NAMALWA (cell line): ENCODE results near the gene ETFB.

Source experiments
- DNase-seq: peaks from one replicate; pipeline ENCODE4 v3.0.0-alpha.2; 2015; ENCODE audit warnings: low spot score

The ETFB gene

GRCh38 chr19:51351266-51351990, 14.8 kb downstream of the ETFB start:
- DNase-seq, result no peak

- DNase-seq, result no peak
Measured at GRCh38 chr19:51347209-51347928, 18.8 kb downstream of the ETFB start.

GRCh38 chr19:51346742-51347141, 19.4 kb downstream of the ETFB start:
- no peak for DNase-seq

- DNase-seq, result no peak
Measured at GRCh38 chr19:51345076-51345620, 21.0 kb downstream of the ETFB start.

GRCh38 chr19:51342631-51343569, 23.3 kb downstream of the ETFB start:
- DNase-seq, result no peak

DNA sequence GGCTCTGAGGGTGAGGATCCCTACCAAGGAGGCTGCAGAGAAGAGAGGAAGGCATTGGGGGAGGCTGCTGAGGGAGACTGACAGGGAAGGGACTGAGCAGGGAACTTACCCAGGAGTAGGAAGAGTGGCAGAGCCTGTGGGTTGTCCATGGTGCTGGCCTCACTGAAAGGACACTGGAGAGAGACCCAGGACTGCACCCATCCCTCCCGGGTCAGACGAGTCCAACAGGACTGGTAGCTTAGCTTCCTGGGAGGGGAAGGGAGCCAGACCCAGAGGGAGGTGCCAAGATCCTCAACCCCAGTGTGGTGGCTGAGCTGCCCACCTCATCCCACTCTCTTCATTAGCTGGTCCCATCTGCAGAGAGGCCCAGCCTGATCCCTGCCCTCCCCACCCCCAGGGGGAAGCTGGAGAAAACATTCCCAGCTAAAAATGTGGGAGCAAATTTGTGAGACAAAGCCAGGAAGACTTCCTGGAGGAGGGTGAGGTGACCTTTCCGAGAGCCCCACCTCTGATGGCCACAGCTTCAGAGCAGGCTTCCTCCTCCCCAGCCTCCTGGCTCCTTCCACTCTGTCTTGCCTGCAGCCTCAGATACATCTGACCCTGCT, 24.1 kb downstream of the ETFB start, which contains the start of gene VSIG10L:
TSS of gene VSIG10L (minus strand) at position 164 of the 605 bp plus-strand sequence. CDS start at position 149, 15 bp downstream.
- DNase-seq, result no peak

DNA sequence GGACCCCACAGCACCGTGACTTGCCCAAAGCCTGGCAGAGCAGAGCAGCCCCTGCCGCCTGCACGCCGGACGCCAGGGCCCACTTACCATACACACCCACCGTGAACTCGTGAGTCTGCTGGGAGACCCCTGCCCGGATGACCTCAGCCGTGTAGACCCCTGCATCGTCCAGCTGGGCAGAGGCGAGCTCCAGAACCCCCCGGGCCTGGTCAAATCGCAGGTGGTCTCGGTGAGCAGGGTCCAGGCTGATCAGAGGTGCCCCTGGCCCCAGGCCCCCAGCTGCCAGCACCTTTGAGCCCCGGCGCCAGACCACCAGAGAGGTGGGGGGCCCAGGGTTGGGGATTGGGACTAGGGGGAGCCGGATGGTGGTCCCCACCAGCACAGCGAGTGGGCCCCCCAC, 25.1 kb downstream of the ETFB start:
- DNase-seq, result no peak

DNA sequence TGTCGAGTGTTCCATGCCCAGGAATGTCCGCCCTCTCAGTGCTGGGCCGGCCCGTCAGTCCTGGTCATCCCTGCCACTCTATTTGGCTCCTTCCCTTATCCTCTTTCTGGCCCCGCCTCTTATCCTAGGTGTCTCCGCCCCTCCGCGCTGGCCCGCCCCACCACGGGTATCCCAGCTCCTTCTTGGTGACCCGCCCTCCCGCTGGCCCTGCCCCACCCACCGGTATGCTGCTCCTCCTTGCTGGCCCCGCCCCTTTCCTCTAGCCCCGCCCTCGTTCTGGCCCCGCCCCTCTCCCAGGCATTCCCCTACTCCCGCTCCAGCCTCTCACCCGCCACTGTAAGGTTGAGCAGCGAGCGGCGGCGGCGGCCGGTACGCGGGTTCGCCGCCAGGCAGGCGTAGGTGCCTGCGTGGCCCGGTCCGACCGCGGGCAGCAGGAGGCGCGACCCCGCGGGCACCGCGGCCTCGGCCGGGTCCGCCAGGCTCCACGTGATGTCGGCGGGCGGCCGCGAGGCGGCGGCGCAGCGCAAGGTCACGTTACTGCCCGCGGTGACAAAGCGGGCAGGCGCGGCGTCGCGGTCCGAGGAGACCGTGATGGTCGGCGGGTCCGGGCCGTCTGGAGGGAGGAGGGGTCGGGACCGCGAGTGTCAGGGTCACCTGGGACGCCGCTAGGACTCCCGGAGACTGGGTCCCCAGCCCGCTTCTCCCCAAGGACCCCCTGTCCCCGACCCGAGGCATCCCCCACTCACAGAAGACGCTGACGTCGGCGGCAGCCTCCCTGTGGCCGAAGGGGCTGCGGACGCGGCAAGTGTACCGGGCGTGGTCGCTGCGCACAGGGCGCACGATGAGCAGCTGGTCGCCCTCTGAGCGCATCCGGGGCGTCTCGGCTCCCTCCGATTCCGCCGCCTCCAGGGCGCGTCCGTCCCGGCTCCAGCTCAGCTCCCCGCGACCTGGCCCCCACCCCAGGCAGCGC, 26.2 kb downstream of the ETFB start:
- peak; percentile 88 for DNase-seq

DNA sequence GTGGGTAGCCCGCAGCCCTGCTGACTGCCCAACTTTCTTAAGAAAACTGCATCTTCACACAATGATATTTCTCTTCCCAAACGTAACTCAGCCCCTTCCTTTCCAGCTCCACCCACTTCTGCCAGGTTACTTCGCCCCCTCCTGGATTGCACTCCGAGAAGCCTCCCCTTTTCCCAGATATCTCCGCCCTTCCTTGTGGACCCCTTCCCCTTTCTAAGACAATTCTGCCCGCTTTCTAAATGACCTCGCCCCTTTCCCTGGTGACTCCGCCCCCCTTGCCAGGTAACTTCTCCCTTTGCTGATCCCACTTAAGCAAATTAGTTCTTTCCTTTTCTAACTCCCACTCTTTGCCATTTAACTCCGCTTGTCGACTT, 26.9 kb downstream of the ETFB start:
- no peak for DNase-seq

DNA sequence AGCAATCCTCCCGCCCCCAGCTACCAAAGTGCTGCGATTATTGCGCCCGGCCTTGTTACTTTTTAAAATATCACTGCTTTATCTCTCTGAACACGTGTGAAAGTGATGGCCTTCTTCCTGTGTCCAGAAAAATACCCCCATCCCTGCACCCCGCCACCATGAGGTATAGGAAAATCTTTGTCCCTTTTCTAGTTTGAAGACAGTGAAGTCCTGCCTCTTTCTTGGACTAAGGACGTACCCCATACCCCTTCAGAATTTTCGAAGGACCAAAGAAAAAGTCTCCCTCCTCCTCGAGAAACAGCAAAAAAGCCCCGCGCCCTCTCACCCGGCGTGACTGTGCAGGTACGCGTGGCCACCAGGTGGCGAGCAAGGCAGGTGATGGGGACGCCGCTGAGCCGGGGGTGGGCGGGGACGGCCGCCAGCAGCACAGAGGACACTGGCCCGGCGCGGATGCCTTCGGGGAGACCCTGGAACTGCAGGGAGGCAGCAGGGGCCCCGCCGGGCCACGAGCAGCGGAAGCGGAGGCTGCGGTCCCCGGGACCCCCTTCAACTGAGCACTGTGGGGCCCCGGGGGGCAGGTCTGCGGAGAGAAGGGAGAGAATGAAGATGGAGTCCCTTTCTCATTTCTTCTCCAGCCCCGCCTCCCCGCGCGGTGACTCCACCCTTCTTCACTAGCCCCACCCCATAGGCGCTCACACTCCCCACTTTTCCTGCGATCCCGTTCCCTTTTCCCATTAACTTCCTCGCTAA, 27.4 kb downstream of the ETFB start:
- DNase-seq, result peak; percentile 90

DNA sequence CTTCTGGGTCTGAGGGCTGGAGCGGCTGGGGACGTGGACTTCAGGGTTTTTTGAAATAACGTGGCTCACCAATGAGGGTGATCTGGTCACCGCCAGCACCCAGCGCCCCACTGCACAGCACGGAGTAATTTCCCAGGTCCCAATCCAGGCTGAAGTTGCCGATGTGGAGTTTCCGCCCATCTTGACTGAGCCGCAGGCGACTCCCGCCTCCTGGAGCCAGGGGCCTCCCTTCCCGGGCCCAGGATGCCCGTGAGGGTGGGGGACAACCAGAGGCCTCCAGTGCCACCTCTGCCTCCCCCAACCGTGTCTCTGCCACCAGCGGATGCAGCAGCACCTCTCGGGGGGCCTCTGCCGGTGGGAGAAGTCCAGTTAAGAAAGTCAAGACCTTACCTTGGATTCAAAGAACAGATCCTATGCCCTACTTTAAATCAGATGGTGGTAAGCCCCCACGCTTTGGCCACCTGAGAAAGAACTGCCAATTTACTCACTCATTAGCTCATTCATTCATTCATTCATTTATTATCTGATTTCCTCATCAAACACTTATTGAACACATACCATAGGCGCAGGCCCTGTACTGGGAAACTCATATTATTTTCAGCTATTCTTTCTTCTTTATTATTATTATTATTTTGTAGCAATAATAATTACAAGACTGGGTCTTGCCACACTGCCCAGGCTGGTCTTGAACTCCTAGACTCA, 28.2 kb downstream of the ETFB start:
- no peak for DNase-seq

GRCh38 chr19:51337141-51337860, 28.9 kb downstream of the ETFB start:
- DNase-seq, result no peak

DNA sequence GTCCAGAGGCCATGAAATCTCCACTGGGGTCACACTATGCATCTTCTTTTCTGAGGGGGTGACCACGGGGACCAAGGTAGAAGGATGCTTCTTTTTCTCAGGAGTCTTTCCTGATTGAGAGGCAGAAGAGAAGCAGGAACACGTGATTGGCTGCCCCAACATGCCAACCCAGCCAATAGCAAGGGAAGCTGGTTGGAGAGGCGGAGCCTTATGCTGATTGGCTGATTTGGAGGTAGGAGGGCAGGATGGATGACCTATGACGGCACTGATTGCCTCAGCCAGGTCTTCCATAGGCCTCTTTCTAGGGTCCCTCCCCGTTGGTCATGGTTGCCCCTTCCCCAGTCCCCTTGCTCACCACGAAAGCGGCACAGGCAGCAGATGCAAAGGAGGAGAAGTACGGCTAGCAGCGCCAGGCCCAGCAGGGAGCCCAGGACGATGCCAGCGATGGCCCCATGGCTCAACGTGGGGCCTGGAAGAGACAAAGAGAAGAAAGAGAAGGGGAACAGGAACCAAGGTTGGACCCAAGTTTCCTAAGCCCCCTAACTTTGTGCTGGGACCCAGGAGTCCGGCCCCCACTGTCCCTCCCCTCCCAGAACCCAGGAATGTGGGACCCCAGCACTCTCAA, 32.2 kb downstream of the ETFB start:
- peak; percentile 96 for DNase-seq

DNA sequence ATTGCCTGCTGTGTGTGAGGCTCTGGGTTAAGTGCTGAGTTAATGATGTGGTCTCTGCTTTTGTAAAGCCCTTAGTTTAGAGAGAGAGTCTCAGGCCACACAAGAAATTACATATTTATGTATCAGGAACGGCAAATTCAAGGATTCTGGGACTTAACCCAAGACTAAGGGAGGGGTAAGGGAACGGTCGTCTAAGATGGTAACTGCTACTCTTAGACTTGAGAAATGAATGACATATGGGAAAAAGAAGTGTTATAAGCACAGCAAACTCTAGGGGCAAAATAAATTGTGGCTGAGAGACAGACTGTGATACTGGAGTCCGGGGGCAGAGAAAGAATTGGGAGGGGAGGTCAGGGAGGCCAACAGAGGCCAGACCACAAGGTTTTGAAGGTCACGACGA, 34.5 kb downstream of the ETFB start:
- DNase-seq, result no peak

- DNase-seq, result no peak
Measured at GRCh38 chr19:51331193-51331592, 35.0 kb downstream of the ETFB start.

DNA sequence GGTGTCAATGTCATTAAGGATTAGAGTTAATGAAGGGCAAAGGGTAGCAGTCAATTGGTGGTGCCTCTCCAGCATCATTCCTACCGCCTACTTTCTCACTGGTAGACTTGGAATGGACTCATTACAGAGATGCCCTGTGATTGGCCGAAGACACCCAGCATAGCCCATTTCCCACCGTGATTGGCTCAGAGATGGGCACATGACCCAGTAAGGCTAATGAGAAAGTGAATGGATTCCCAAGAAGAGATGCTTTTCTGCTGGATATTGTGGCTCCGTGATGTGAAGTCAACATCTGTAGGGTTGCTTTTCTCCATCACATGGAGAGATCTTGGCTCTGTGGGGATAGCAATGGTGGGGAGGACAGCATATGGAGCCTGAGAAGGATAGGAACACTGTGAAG, 35.8 kb downstream of the ETFB start:
- no peak for DNase-seq

DNA sequence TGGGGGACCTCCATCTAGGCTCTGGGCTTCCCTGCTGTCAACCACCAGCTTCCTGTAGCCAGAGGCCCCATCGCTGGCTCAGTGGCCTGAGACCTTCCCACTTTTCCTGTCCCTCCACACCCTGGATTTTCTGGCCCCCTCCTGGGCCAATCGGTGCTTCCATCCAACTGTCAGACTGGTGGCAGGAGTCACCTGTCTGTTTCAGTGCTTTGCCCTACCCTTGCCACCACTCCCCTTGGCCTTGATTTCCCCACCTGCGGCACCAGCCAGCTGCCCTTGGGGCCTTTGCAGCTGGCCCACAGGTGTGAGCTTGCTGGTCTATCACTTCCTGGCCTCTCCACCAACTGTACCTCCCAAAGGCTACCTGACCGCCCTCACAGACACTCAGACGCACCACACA, 36.8 kb downstream of the ETFB start:
- DNase-seq, result no peak
